Neutrophil (primary cell): ENCODE measurements around the gene ADGRG7.

ENCODE experiments used
- H3K27ac ChIP-seq: fragments of 200-600 bp; sonication (generic); 2 replicates; pipeline ENCODE4 v1.5.1; 2016; ENCODE audit warnings: mild to moderate bottlenecking, moderate library complexity
- H3K27me3 ChIP-seq: fragments of 200-600 bp; sonication (generic); 2 replicates; pipeline ENCODE4 v1.6.0; 2016; ENCODE audit warnings: mild to moderate bottlenecking
- H3K36me3 ChIP-seq: fragments of 200-600 bp; sonication (generic); 2 replicates; pipeline ENCODE4 v1.5.1; 2017
- H3K4me1 ChIP-seq, 2 experiments: fragments of 200-600 bp in 1 of 2; sonication (generic) in 1 of 2; 1 replicate in 1 of 2; 2 replicates in 1 of 2; pipeline versions ENCODE4 v1.5.1 to v1.6.1; 2013 to 2016; ENCODE audit warnings: low read depth in 1 of 2, low read length in 1 of 2, mild to moderate bottlenecking in 1 of 2, moderate library complexity in 1 of 2; ENCODE audit not compliant: control insufficient read depth in 1 of 2, insufficient read depth in 1 of 2
- H3K4me3 ChIP-seq, 2 experiments: fragments of 200-600 bp in 1 of 2; sonication (generic) in 1 of 2; 1 replicate in 1 of 2; 2 replicates in 1 of 2; pipeline ENCODE4 v1.5.1; 2013 to 2016; ENCODE audit warnings: low read depth in 1 of 2, low read length in 1 of 2, mild to moderate bottlenecking in 1 of 2, moderate library complexity in 1 of 2
- H3K9me3 ChIP-seq: fragments of 200-600 bp; sonication (generic); 2 replicates; pipeline ENCODE4 v1.5.1; 2016
- TF ChIP-seq, protein P1 (sequence below): fragments of 200-600 bp; sonication (generic); IDR thresholded peaks from 2 replicates; pipeline ENCODE4 v1.5.1; 2016; ENCODE audit warnings: antibody characterized with exemption

The ADGRG7 gene

GRCh38 chr3:100629421-100630127, 20.2 kb downstream of the ADGRG7 start:
- no peak overlapping the region for H3K4me3 ChIP-seq

GRCh38 chr3:100630664-100631063, 21.3 kb downstream of the ADGRG7 start:
- Histone ChIP-seq H3K4me1 (no peaks in the 10 kb centered on the region), H3K27ac (no peak overlapping the region), H3K4me3 (no peak overlapping the region), H3K9me3 (no peaks in the 10 kb centered on the region), H3K36me3 (no peaks in the 10 kb centered on the region), H3K27me3 (no peaks in the 10 kb centered on the region)
- TF ChIP-seq, protein P1, sequence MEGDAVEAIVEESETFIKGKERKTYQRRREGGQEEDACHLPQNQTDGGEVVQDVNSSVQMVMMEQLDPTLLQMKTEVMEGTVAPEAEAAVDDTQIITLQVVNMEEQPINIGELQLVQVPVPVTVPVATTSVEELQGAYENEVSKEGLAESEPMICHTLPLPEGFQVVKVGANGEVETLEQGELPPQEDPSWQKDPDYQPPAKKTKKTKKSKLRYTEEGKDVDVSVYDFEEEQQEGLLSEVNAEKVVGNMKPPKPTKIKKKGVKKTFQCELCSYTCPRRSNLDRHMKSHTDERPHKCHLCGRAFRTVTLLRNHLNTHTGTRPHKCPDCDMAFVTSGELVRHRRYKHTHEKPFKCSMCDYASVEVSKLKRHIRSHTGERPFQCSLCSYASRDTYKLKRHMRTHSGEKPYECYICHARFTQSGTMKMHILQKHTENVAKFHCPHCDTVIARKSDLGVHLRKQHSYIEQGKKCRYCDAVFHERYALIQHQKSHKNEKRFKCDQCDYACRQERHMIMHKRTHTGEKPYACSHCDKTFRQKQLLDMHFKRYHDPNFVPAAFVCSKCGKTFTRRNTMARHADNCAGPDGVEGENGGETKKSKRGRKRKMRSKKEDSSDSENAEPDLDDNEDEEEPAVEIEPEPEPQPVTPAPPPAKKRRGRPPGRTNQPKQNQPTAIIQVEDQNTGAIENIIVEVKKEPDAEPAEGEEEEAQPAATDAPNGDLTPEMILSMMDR = no peak

More at GRCh38 chr3:100629421-100630127, 20.2 kb downstream of the ADGRG7 start:
- no peaks in the 10 kb centered on the region for H3K27me3 ChIP-seq
- no peaks in the 10 kb centered on the region for H3K9me3 ChIP-seq
- H3K36me3 ChIP-seq = no peaks in the 10 kb centered on the region
- no peak overlapping the region for H3K27ac ChIP-seq
- H3K4me1 ChIP-seq = no peaks in the 10 kb centered on the region
- TF ChIP-seq, protein P1 = no peak

- no peaks in the 10 kb centered on the region for H3K27me3 ChIP-seq
- TF ChIP-seq, protein P1 = no peak
Measured at GRCh38 chr3:100631236-100631635, 21.8 kb downstream of the ADGRG7 start.

DNA sequence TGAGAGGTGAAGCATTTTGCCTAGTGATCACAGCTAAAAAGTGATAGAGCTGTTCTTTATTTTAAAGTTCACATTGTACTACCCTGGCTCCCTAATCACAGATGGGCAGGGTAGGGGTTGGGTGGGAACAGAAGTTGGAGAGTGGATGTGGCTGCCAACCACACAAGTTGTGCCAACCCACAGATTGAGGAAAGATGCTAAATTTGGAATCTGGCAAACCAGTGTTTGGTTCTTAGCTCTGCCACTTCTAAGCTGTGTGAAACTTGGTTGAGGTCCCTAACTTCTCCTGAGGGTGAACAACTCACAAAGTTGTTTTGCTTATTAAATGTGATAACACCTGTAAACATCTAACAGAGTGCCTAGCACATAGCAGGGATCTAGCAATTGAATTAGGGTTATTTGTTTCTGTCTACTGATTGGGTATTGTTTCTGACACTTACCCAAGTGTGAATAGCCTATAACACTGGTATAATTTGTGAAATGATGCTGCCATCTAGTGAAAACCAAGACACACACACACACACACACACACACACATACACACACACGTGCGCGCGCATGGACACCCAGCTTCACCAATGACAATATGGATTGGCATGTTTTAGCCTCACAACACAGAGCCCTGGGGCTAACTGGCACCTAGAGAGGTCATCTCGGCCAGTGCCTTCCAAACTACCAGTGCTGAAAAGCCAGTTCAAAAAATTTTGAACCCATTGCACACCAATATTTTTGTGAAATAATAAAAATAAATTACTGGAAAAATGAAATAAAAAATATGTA, 25.3 kb downstream of the ADGRG7 start:
- Histone ChIP-seq H3K27ac (no peak overlapping the region), H3K4me3 (no peak overlapping the region), H3K4me1 (no peaks in the 10 kb centered on the region), H3K9me3 (no peaks in the 10 kb centered on the region), H3K36me3 (no peaks in the 10 kb centered on the region), H3K27me3 (no peaks in the 10 kb centered on the region)
- TF ChIP-seq, protein P1 = no peak

More at GRCh38 chr3:100631236-100631635, 21.8 kb downstream of the ADGRG7 start:
- Histone ChIP-seq H3K36me3 (no peaks in the 10 kb centered on the region), H3K4me3 (no peak overlapping the region), H3K27ac (no peak overlapping the region), H3K4me1 (no peaks in the 10 kb centered on the region), H3K9me3 (no peaks in the 10 kb centered on the region)

GRCh38 chr3:100635273-100635701, 25.9 kb downstream of the ADGRG7 start:
- H3K9me3 ChIP-seq = no peaks in the 10 kb centered on the region
- H3K27me3 ChIP-seq = no peaks in the 10 kb centered on the region
- no peaks in the 10 kb centered on the region for H3K36me3 ChIP-seq
- H3K4me3 ChIP-seq = no peak overlapping the region
- TF ChIP-seq, protein P1 = no peak
- no peak overlapping the region for H3K27ac ChIP-seq
- no peaks in the 10 kb centered on the region for H3K4me1 ChIP-seq
